HG03342 (cell line): ENCODE measurements around the gene PPP6R2.

Source experiments
- ATAC-seq: cut with Tn5 transposase; IDR thresholded peaks from one replicate; pipeline ENCODE4 v1.9.1; 2021; ENCODE audit warnings: mild to moderate bottlenecking, moderate library complexity; ENCODE audit not compliant: unreplicated experiment

PPP6R2 gene

GRCh38 chr22:50482107-50483074 lies 139.3 kb downstream of the PPP6R2 start:
- ATAC-seq: no peak

GRCh38 chr22:50483106-50483505 lies 140.0 kb downstream of the PPP6R2 start:
- ATAC-seq: no peak

DNA sequence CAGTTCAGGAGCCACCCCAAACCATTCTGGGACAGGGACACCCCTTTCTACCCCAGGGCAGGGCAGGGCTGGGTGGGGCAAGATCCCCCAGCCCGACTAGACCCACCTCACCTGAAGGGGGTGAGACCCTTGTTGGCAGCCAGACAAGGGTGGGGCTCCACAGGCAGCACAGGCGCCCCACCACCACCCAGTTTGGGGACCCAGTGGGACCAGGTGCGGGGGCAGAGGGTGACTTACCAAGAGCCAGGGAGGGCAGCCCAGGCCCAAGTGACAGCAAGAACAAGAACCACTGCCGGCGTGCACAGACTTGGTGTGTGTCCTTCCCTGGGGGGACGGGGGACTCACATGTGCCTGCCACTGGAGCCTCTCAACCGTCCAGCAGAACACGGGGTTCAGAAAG lies 140.4 kb downstream of the PPP6R2 start:
- no peak for ATAC-seq

DNA sequence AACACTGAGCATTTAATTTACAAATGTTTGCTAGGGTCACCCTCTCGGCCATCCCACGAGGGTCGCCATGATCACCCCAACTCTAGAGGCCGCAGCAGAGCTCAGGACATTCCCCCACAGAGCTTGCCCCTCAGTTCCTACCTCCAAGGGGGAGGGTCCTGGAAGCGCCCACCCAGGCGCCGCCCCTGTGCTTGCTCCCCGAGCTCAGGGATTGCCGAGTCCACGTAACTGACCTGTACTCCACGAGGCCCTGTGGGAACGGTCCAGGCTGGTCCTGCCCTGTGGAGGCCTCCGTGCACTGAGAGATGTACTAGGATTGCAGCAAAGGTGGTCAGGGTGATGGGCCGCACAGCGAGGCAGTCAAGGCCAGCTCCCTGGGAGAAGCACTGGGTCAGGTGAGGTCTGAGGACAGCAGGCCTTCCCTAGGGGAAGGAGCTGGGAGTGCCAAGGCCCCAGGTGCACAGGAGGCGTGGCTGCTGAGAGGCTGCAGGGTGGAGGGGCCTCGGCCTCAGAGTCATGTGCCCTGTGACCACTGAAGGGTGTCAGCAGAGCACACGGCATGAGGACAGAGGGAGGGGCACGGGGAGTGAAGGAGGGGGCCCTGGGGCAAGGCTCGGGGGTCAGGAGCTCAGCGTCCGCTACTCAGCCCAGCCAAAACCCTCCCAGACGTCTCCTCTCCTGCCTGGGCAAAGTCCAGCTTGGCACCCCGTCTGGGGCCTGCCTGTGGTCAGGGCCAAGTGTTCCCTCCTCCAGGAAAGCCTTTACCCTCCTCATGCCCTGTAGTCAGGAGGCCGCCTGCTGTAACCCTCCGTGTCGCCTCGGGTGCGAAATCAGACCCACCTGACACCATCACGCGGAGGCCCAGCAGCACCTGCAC lies 141.1 kb downstream of the PPP6R2 start:
- no peak for ATAC-seq

GRCh38 chr22:50485221-50486131 lies 142.3 kb downstream of the PPP6R2 start:
- no peak for ATAC-seq

DNA sequence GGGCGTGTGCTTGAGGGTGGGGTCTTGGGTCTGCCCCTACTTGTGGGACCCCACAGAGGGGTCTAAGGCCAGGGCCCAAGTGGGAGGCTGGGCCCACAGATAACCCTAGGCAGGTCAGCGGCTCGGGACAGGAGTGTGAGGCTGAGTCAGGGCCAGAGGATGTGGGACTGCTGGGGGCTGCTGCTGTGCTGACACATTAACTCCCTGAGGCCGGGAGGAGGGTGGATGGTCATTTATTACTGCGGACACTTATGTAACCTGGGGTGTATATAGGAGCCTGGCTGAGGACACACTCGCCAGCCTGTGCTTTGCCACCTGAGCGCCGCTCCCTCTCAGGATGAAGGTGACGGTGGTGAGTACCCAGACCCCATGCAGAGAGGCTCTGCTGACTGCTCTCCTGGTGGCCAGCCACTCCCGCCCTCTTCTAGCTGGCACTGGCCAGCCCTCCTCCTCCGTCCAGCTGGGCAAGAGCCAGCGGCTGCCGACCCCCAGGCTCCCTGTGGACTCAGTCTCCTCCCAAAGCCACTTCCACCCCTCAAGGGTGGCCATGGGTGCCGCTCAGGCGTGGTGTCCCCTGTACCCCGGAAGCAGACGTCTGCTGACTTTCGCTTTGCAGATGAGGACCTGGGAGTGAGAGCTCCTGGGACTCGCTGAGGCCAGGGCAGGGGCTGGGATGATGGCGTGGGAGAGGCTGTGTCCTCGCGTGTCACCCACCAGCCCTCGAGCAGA lies 143.6 kb downstream of the PPP6R2 start, which contains the start of gene MIOX:
Gene MIOX, plus strand, starts transcription at position 299 of the 729 bp plus-strand sequence. Its CDS starts 39 bp downstream, at position 338.
- no peak for ATAC-seq

DNA sequence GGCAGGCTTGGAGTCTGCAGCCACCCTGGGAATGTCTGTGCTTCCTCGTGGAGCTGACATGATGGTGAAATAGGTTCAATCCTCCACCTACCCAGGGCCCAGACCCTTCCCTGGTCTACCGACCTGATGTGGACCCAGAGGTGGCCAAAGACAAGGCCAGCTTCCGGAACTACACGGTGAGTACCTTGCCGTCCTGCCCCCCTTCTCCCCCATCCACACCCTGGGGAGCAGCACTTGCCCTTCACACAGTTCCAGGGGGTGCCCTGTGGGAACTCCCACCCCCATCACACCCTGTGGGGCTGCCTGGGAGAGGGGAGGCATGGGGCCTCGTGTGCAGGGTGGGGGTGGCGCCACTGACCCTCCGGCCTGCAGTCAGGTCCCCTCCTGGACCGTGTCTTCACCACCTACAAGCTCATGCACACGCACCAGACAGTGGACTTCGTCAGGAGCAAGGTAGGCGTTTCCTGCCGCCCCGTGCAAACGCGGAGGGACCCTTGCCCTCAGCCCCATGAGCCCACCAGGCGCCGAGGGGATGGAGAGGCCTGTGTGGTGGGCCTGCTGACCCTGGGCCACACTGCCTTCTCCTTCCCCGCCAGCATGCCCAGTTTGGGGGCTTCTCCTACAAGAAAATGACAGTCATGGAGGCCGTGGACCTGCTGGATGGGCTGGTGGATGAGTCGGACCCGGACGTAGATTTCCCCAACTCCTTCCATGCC lies 144.3 kb downstream of the PPP6R2 start:
- no peak for ATAC-seq

GRCh38 chr22:50488006-50488677 lies 145.0 kb downstream of the PPP6R2 start:
- no peak for ATAC-seq

- no peak for ATAC-seq
Observed at GRCh38 chr22:50488886-50489285, 145.8 kb downstream of the PPP6R2 start.

DNA sequence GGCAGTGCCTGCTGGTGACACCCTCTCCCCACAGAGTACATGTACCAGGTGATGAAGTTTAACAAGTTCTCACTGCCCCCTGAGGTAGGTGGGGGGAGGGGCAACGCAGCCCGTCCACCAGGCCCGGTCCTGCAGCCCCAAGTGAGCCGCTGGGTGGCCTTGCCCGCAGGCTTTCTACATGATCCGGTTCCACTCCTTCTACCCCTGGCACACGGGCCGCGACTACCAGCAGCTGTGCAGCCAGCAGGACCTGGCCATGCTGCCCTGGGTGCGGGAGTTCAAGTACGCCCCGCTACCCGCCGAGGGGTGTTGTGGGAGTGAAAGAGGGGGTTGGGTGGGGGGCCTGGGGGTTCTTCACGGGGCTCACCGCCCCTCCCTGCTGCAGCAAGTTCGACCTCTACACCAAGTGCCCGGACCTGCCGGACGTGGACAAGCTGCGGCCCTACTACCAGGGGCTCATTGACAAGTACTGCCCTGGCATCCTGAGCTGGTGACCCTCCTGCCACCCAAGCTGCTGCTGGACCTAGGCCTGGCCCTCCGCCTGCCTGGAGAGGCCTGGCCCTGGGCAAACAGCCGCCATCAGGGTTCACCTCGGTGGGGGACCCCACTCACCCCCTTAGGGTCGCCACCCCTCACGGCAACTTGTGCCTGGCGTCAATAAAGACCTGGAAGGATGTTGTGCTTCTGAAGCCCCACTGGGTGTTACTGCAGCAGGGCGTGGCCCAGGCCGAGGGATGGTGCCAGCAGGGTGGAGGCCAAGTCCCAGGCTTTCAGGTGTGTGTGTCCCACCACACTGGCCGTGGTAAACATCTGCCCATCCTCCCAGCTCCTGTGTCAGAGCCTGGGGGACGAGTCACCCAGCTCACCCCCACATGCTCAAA lies 146.5 kb downstream of the PPP6R2 start:
- ATAC-seq: no peak

GRCh38 chr22:50490531-50491308 lies 147.6 kb downstream of the PPP6R2 start:
- ATAC-seq: no peak
